Spleen (tissue), 11 donors: ENCODE results near the gene CCL27. TPM values are rescaled to one million over a fixed set of nuclear protein-coding genes. Genes with fewer than 3 reads are reported as not detected.

ENCODE experiments used
- DNase-seq: peaks from one replicate; pipeline ENCODE4 v3.0.0-alpha.2; 2020
- H3K27ac ChIP-seq, 8 donors: fragments of 200-600 bp; sonication (generic) in 7 of 8; 1 replicate in 4 of 8; 2 replicates in 4 of 8; pipeline versions ENCODE4 v1.5.0 to v1.8.0; 2016 to 2021; ENCODE audit warnings: inconsistent platforms in 4 of 8, mild to moderate bottlenecking in 4 of 8, moderate library complexity in 1 of 8
- H3K27me3 ChIP-seq, 7 donors: fragments of 200-600 bp; sonication (generic) in 6 of 7; replicated peaks in 1 of 7; 1 replicate in 4 of 7; 2 replicates in 3 of 7; pipeline versions ENCODE4 v1.5.0 to v1.8.0; 2016 to 2021; ENCODE audit warnings: inconsistent platforms in 3 of 7, mild to moderate bottlenecking in 1 of 7
- H3K36me3 ChIP-seq, 6 donors: fragments of 200-600 bp; sonication (generic) in 5 of 6; 1 replicate in 4 of 6; 2 replicates in 2 of 6; pipeline versions ENCODE4 v1.5.0 to v1.8.0; 2016 to 2021; ENCODE audit warnings: inconsistent platforms in 2 of 6
- H3K4me1 ChIP-seq, 6 donors: fragments of 200-600 bp; sonication (generic) in 5 of 6; 1 replicate in 3 of 6; 2 replicates in 3 of 6; pipeline versions ENCODE4 v1.5.0 to v1.8.0; 2016 to 2021; ENCODE audit warnings: inconsistent platforms in 3 of 6
- H3K4me3 ChIP-seq, 8 donors: fragments of 200-600 bp; sonication (generic) in 7 of 8; 1 replicate in 4 of 8; 2 replicates in 4 of 8; pipeline versions ENCODE4 v1.5.0 to v1.8.0; 2016 to 2021; ENCODE audit warnings: inconsistent platforms in 4 of 8, mild to moderate bottlenecking in 4 of 8, moderate library complexity in 2 of 8
- H3K9me3 ChIP-seq, 8 donors: fragments of 200-600 bp; sonication (generic) in 7 of 8; 1 replicate in 4 of 8; 2 replicates in 4 of 8; pipeline versions ENCODE4 v1.5.0 to v1.8.0; 2016 to 2021; ENCODE audit warnings: inconsistent platforms in 4 of 8
- POLR2A ChIP-seq, 3 donors: fragments of 450-650 bp; IDR thresholded peaks; one replicate each; pipeline ENCODE4 v1.5.1; 2017; ENCODE audit warnings: antibody characterized with exemption in 3 of 3, mild to moderate bottlenecking in 1 of 3
- POLR2AphosphoS5 ChIP-seq, 3 donors: sonication (generic); formaldehyde crosslinking; IDR thresholded peaks; one replicate each; pipeline ENCODE4 v1.5.1; 2017; ENCODE audit warnings: antibody characterized with exemption in 3 of 3
- WGBS, 5 donors: extraction: QIAGEN DNeasy Blood & Tissue Kit in 3 of 5; methylation state at CpG; one replicate each; pipeline versions ENCODE4 v1.1.5 to v1.1.7; 2013 to 2018; 5-methylcytosine and 5-hydroxymethylcytosine counted together
- intact Hi-C: fragments of 100-400 bp; cut with DNase I; formaldehyde crosslinking; loops from one replicate; pipeline ENCODE4 v1.15.0; 2023; ENCODE audit warnings: low total_unique reads
- polyA plus RNA-seq, 3 donors: library from polyadenylated mRNA; stranded (reverse); fragments of 200-250 nt; gene quantifications; one replicate each; pipeline ENCODE4 v1.2.1, GENCODE V29; 2013
- total RNA-seq, 7 donors: library from RNA; depleted of rRNA in 3 of 7; stranded (reverse); fragments of >200 nt in 3 of 7; fragmentation: NEBNext Ultra II Directional in 4 of 7; extraction: Animal tissue kit (Norgen Biotek cat#: 25700) in 4 of 7; gene quantifications; one replicate each; pipeline versions ENCODE4 v1.1.0 to v1.2.1, GENCODE V29; 2016 to 2021
- TF ChIP-seq, protein P1 (sequence below), 11 experiments: fragments of 200-600 bp in 7 of 11; fragments of 450-650 bp in 4 of 11; sonication (generic) in 4 of 11; IDR thresholded peaks in 8 of 11; conservative IDR thresholded peaks in 3 of 11; 1 replicate in 7 of 11; 2 replicates in 4 of 11; pipeline versions ENCODE4 v1.4.0 to v1.8.0; 2016 to 2021; ENCODE audit warnings: antibody characterized with exemption in 11 of 11, inconsistent platforms in 4 of 11, mild to moderate bottlenecking in 1 of 11
- donor health status: healthy with polysubstance abuse.
- donor health status: DM: no; HTN: no; CAD: no; lungs with moderate emphysema.
- donor health status: DM: no; HTN: no; CAD: no.
- donor health status: Bipolar disorder and iron deficiency.
- donor health status: healthy.
- donor health status: DM: no; HTN: no; CAD: no.
- donor health status: DM: yes; HTN: yes; CAD: no.

Gene CCL27
- total and polyA plus RNA-seq, 10 donors, result 0.08 to 0.70 (median 0.32) TPM; not detected in 7

DNA sequence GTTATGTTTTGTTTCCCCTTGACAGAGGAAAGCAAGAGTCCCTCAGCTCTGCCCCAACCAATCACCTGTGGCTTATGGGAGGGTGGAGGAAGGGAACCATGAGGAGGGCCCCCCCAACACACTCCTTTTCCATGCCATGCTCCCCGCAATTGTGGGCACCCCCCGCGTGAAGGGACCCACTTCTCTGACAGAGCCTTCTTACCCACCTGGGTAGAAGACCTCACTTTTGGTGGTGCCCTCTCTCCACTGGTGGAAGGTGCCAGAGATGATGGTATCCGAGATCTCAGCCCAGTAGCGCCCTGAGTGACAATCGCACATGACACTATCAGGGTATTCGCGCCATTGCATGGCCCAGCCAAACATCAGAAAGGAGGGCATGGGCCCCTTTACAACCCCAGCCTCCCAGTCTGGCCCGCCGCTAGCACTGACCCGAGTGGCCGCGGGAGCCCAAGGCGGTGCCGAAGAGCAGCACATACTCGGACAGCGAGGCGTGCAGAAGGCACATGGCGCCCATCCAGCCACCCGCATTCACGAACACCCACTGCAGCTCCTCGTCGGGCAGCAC is 25.6 kb downstream of the CCL27 start:
- Histone ChIP-seq H3K4me1 (peaks cover 0 to 49% (median 37%) of the 10 kb centered on the region in 6 donors), H3K9me3 (no peaks in the 10 kb centered on the region), H3K36me3 (peaks cover 0 to 13% (median 3%) of the 10 kb centered on the region in 6 donors), H3K4me3 (peak overlapping the region; percentile 66 to 95 (median 72)), H3K27me3 (no peaks in the 10 kb centered on the region), H3K27ac (peak overlapping the region; percentile 80 to 95 (median 90))
- intact Hi-C loops, result no loop called here
- no peak for DNase-seq
- WGBS, 5 donors, result 8 to 23% (median 12%) methylated on average over 5 to 23 of the region's 23 CpGs
- TF ChIP-seq POLR2AphosphoS5 (IDR thresholded peaks at IDR 0.05), result no peak
- no peak for TF ChIP-seq POLR2A (IDR thresholded peaks at IDR 0.05)
- TF ChIP-seq, protein P1, sequence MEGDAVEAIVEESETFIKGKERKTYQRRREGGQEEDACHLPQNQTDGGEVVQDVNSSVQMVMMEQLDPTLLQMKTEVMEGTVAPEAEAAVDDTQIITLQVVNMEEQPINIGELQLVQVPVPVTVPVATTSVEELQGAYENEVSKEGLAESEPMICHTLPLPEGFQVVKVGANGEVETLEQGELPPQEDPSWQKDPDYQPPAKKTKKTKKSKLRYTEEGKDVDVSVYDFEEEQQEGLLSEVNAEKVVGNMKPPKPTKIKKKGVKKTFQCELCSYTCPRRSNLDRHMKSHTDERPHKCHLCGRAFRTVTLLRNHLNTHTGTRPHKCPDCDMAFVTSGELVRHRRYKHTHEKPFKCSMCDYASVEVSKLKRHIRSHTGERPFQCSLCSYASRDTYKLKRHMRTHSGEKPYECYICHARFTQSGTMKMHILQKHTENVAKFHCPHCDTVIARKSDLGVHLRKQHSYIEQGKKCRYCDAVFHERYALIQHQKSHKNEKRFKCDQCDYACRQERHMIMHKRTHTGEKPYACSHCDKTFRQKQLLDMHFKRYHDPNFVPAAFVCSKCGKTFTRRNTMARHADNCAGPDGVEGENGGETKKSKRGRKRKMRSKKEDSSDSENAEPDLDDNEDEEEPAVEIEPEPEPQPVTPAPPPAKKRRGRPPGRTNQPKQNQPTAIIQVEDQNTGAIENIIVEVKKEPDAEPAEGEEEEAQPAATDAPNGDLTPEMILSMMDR (IDR thresholded peaks at IDR 0.05 in 8 of 11, conservative IDR thresholded peaks at IDR 0.05 in 3 of 11), result no peak

DNA sequence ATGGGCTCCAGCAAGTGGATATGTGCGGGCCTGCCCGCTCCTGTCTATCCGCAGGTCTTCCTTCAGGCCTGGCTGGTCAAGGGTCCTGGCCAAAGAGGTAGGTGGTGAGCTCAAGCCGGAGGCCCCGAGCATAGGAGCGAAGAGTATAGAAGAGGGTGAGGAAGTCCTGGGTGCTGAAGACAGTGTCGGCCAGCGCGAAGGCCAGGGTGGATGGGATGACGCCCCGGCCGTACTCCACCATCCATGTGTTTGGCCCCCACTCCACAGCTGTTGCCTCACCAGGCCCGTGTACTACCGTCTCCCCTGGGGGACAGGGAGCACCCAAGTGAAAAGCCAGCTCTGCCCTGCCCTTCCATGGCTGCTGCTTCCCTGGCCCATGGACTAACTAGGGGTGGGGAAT is 26.9 kb downstream of the CCL27 start:
- no peak overlapping the region for H3K27ac ChIP-seq
- DNase-seq, result no peak
- TF ChIP-seq POLR2AphosphoS5 (IDR thresholded peaks at IDR 0.05) (no peak), POLR2A (IDR thresholded peaks at IDR 0.05) (no peak)
- TF ChIP-seq, protein P1 (IDR thresholded peaks at IDR 0.05 in 8 of 11, conservative IDR thresholded peaks at IDR 0.05 in 3 of 11), result no peak
- intact Hi-C loops, result no loop called here
- no peak overlapping the region for H3K4me3 ChIP-seq
- H3K4me1 ChIP-seq, result peaks cover 0 to 49% (median 37%) of the 10 kb centered on the region in 6 donors
- WGBS, 5 donors, result 91 to 97% (median 95%) methylated on average over 13 to 14 of the region's 14 CpGs
- H3K36me3 ChIP-seq, result peaks cover 0 to 13% (median 3%) of the 10 kb centered on the region in 6 donors
- peaks cover 0 to 5% (median 2%) of the 10 kb centered on the region in 7 donors for H3K27me3 ChIP-seq
- no peaks in the 10 kb centered on the region for H3K9me3 ChIP-seq

DNA sequence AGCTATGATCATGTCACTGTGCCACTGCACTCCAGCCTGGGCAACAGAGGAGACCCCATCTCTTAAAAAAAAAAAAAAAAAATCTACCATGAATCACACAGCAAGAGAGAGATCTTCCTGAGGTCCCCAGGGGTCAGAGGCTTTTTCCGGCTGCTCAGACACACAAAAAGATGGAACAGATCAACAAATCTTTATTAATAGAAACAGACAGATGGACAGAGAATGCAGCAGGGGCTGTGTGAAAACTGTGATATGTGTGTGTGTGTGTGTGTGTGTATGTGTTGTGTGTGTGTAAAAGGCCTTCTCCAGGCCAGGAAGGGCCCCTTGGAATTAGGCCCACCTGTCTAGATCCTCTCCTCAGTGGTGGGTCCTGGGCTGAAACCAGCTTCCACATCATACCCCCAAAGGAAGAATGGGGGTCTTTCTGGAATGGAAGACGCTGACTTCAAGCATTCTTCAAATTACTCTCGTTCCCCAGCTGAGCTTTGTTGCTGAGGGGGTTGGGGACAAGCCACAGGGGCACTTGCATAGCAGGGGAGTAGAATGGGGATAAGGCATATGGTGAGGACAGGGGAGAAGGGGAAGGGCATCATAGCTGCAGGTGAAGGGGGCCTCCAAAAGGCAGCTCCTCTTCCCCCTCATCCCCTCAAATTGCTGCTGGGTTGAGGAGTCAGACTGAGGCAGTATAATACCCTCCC is 27.8 kb downstream of the CCL27 start:
- H3K27ac ChIP-seq, result no peak overlapping the region
- H3K4me1 ChIP-seq, result peaks cover 0 to 49% (median 37%) of the 10 kb centered on the region in 6 donors
- H3K4me3 ChIP-seq, result no peak overlapping the region
- 64 to 88% (median 83%) methylated on average over 3 of the region's 3 CpGs for WGBS, 5 donors
- H3K36me3 ChIP-seq, result peaks cover 0 to 13% (median 3%) of the 10 kb centered on the region in 6 donors
- no peak for DNase-seq
- peaks cover 0 to 14% (median 6%) of the 10 kb centered on the region in 7 donors for H3K27me3 ChIP-seq
- H3K9me3 ChIP-seq, result no peaks in the 10 kb centered on the region
- intact Hi-C loops, result no loop called here
- TF ChIP-seq, protein P1 (IDR thresholded peaks at IDR 0.05 in 8 of 11, conservative IDR thresholded peaks at IDR 0.05 in 3 of 11), result no peak
- TF ChIP-seq POLR2AphosphoS5 (IDR thresholded peaks at IDR 0.05), result no peak
- no peak for TF ChIP-seq POLR2A (IDR thresholded peaks at IDR 0.05)
